ENCODE results near the gene KDM5B.

KDM5B gene

GRCh38 chr1:202685641-202686040 is 122.6 kb downstream of the KDM5B start:
- Histone ChIP-seq H3K4me3 (replicated peaks; ENCODE audit: low read depth, low read length) (no peak overlapping the region), H3K27me3 (replicated peaks; ENCODE audit: control insufficient read depth, insufficient read depth, low read length) (peaks cover 2% of the 10 kb centered on the region), H3K36me3 (ENCODE audit: control insufficient read depth, insufficient read depth, low read length) (no peaks in the 10 kb centered on the region)
- no peak for TF ChIP-seq CTCF (IDR thresholded peaks at IDR 0.05; ENCODE audit: insufficient read depth, low read length, poor library complexity, severe bottlenecking)
- DNase-seq (ENCODE audit: extremely low read depth, insufficient read length) = no peak

- TF ChIP-seq CTCF (IDR thresholded peaks at IDR 0.05; ENCODE audit: insufficient read depth, low read length, poor library complexity, severe bottlenecking) = no peak
- H3K27me3 ChIP-seq (replicated peaks; ENCODE audit: control insufficient read depth, insufficient read depth, low read length) = peaks cover 2% of the 10 kb centered on the region
- no peak overlapping the region for H3K4me3 ChIP-seq (replicated peaks; ENCODE audit: low read depth, low read length)
- H3K36me3 ChIP-seq (ENCODE audit: control insufficient read depth, insufficient read depth, low read length) = no peaks in the 10 kb centered on the region
- DNase-seq (ENCODE audit: extremely low read depth, insufficient read length) = no peak
Measured at GRCh38 chr1:202684716-202685115, 123.5 kb downstream of the KDM5B start.

GRCh38 chr1:202683029-202683428 is 125.2 kb downstream of the KDM5B start:
- H3K36me3 ChIP-seq (ENCODE audit: control insufficient read depth, insufficient read depth, low read length) = no peaks in the 10 kb centered on the region
- peaks cover 2% of the 10 kb centered on the region for H3K27me3 ChIP-seq (replicated peaks; ENCODE audit: control insufficient read depth, insufficient read depth, low read length)
- no peak for TF ChIP-seq CTCF (IDR thresholded peaks at IDR 0.05; ENCODE audit: insufficient read depth, low read length, poor library complexity, severe bottlenecking)
- no peak overlapping the region for H3K4me3 ChIP-seq (replicated peaks; ENCODE audit: low read depth, low read length)
- no peak for DNase-seq (ENCODE audit: extremely low read depth, insufficient read length)

GRCh38 chr1:202682477-202682876 is 125.7 kb downstream of the KDM5B start:
- DNase-seq (ENCODE audit: extremely low read depth, insufficient read length) = no peak

GRCh38 chr1:202681736-202682420 is 126.3 kb downstream of the KDM5B start:
- Histone ChIP-seq H3K27me3 (replicated peaks; ENCODE audit: control insufficient read depth, insufficient read depth, low read length) (peaks cover 2% of the 10 kb centered on the region), H3K4me3 (replicated peaks; ENCODE audit: low read depth, low read length) (no peak overlapping the region), H3K36me3 (ENCODE audit: control insufficient read depth, insufficient read depth, low read length) (no peaks in the 10 kb centered on the region)
- no peak for TF ChIP-seq CTCF (IDR thresholded peaks at IDR 0.05; ENCODE audit: insufficient read depth, low read length, poor library complexity, severe bottlenecking)
- DNase-seq (ENCODE audit: extremely low read depth, insufficient read length) = no peak

More at GRCh38 chr1:202682477-202682876, 125.7 kb downstream of the KDM5B start:
- H3K4me3 ChIP-seq (replicated peaks; ENCODE audit: low read depth, low read length) = no peak overlapping the region
- peaks cover 2% of the 10 kb centered on the region for H3K27me3 ChIP-seq (replicated peaks; ENCODE audit: control insufficient read depth, insufficient read depth, low read length)
- no peaks in the 10 kb centered on the region for H3K36me3 ChIP-seq (ENCODE audit: control insufficient read depth, insufficient read depth, low read length)
- no peak for TF ChIP-seq CTCF (IDR thresholded peaks at IDR 0.05; ENCODE audit: insufficient read depth, low read length, poor library complexity, severe bottlenecking)
